GM18868 (cell line): ENCODE measurements around the gene NFU1.
"Not testable (repeated sequence)": the region's sequence is repeated elsewhere in the genome, so short reads cannot be mapped to it uniquely, and the experiment has no call there.

ENCODE experiments used
- ATAC-seq: cut with Tn5 transposase; IDR thresholded peaks from one replicate; pipeline ENCODE4 v1.9.1; 2021; ENCODE audit warnings: mild to moderate bottlenecking, moderate library complexity; ENCODE audit not compliant: unreplicated experiment

The NFU1 gene

DNA sequence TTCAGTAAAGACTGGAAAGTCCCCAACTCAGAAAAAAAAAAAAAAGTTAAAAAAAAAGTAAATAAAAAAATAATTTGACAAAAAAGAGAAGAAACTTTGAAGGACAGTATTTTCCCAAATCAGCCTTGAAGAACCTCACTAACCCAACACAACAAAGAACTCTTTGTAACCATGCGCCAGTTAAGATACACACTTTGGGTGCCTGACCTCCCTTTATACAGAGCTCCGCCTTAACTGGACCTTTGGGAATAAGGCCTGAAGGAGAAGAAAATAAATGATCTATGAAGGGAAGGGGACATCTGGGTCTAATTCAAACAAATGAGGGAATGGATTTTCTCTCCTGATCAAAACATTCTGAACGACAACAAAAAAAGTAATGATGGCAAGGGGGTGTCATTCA is 48.0 kb downstream of the NFU1 start:
- ATAC-seq, result no peak

- ATAC-seq, result no peak
These were observed 49.3 kb downstream of the NFU1 start for GRCh38 chr2:69387770-69388481.

GRCh38 chr2:69386789-69387734 is 50.2 kb downstream of the NFU1 start, which contains the start of gene GFPT1:
TSS of gene GFPT1 (minus strand) at chr2:69387227. CDS start at chr2:69387071, 156 bp downstream.
- ATAC-seq, result peak; percentile 86

- ATAC-seq, result no peak
These were observed 50.9 kb downstream of the NFU1 start for GRCh38 chr2:69386360-69386759.

DNA sequence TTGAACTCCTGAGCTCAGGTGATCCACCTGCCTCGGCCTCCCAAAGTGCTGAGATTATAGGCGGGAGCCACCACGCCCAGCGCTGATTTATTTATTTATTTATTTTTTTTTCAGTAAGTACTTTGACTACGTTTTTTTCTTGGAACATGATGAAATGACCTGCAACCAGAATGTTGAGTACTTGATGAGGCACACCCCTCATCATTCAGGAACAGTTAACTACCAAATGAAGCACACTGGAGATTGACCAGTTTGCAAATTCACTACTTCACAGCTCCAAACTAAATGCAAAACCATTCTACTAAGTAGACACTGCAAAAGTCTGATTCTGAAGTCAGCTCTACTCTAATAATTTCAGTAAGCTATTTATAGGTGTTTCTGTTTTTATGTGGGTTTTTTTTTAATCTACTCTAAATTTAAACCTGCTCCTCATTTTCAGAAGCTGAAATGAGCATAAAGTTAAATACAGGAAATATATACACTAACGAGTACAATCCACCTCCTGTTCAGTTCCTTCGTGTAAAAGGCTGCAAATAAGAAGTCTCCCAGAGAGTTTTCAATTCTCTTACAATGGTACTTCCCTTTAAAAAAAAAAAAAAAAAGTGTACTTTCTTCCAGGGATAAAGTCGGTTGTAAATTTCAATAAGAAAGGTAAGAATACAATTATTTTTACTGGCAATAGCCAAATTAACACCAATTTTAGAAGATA is 51.6 kb downstream of the NFU1 start:
- no peak for ATAC-seq

DNA sequence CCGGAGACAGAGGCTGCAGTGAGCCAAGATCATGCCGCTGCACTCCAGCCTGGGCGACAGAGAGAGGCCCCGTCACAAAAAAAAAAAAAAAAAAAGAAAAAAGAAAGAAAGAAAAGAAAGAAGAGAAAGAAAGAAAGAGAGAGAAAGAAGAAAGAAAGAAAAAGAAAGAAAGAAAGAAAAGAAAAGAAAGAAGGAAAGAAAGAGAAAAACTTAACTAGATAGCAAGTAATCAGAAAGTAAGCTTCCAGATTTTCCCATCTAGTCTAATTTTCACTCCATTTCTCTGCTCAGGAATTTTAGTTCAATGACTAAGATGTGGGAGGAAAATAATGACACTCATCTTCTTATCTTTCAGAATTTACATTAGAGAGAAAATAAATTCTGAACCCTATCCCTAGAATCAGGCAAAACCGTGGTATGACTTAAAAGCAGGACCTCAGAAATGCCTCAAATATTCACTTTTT is 52.6 kb downstream of the NFU1 start:
- no peak for ATAC-seq

- no peak for ATAC-seq
These were observed 53.9 kb downstream of the NFU1 start for GRCh38 chr2:69383176-69383812.

- ATAC-seq, result no peak
These were observed 54.7 kb downstream of the NFU1 start for GRCh38 chr2:69382547-69382946.

DNA sequence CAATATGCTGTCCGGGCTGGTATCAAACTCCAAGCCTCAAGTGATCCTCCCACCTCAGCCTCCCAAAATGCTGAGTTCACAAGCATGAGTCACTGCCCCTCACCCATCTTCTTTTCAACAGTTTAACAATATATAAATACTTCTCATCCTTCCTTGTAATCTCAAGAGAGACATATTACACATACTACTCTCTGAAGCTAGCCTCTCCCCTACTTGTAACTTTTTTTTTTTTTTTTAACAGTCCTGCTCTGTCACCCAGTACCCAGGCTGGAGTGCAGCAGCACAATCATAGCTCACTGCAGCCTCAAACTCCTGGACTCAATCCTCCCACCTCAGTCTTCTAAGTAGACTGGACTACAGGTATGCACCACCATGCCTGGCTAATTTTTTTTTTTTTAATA is 55.9 kb downstream of the NFU1 start:
- ATAC-seq, result no peak

- ATAC-seq, result no peak
These were observed 56.9 kb downstream of the NFU1 start for GRCh38 chr2:69380072-69380917.

- ATAC-seq, result no peak
These were observed 60.8 kb downstream of the NFU1 start for GRCh38 chr2:69376403-69376802.

GRCh38 chr2:69375494-69376353 is 61.5 kb downstream of the NFU1 start:
- ATAC-seq, result no peak

DNA sequence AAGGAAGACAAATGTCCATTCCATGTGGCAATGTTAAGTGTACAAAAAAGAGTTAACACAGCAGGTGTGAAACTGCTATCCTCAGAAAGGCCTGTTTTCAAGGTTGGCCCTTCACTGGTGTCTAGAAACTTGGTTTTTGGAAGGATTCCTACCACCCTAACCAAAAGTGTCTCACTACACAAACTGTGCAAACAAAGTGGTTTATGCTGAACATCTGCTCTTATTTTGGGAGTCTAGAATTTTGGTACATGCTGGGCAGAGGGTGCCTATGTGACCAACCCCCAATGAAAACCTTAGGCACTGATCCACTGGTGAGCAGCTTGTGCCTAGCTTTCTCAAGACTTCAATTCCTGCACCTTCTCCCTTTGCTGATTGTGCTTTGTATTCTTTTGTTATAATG is 64.5 kb downstream of the NFU1 start:
- no peak for ATAC-seq

DNA sequence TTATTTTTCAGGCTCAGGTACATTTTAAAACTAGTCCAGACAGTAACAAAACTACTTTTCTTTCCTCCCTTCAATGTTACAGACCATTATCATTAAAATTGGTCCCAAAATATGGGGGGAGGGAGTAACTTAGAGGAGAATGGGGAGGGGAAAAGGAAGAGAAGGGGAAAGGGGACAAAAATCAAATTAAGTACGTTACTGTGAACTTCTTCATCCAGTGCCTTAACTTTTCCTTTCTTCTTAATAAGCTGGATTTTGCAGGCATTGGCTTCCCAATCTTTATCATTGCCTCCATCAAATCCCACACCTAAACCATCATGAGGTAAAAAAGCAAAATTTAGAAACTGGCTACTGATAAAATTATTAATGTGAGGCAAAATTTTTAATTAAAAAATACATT is 67.4 kb downstream of the NFU1 start:
- no peak for ATAC-seq

GRCh38 chr2:69368588-69368987 is 68.6 kb downstream of the NFU1 start:
- ATAC-seq, result no peak

GRCh38 chr2:69359371-69359770 is 77.9 kb downstream of the NFU1 start:
- ATAC-seq, result no peak

- no peak for ATAC-seq
These were observed 78.3 kb downstream of the NFU1 start for GRCh38 chr2:69358914-69359313.

- ATAC-seq, result no peak
These were observed 80.8 kb downstream of the NFU1 start for GRCh38 chr2:69356471-69356870.

GRCh38 chr2:69354976-69355375 is 82.3 kb downstream of the NFU1 start:
- ATAC-seq, result not testable (repeated sequence)
